Measurements from ENCODE around the gene WNT5A.
A peak's percentile ranks its signal among the peaks of the same experiment; 100 is the strongest.

Gene WNT5A

DNA sequence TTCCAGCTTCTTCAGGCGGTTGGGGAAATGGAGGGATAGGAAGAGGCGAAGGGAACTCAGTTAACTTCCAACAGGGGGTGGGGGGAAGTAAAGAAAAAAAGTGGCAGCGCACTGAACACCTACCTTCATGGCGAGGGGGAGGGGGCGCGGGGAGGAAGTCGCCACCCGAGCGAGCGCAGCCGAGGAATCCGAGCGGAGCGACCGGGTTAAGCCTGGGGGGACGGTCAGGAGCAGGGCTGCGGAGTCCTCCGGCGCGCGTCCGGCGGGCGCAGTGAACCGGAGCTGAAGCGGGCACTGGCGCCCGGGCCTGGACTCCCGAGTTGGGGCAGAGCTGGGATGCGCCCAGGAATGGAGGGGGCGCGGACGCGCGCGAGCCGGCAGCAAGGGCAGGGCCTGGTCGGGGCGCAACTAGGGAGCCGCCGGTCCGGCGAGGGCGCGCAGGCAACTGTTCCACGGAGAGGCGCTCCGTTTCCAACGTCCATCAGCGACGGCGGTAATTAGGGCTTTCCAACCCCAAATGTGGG is at the start of gene WNT5A:
Gene WNT5A (minus strand): TSS at position 450 of the 524 bp plus-strand sequence. CDS start 321 bp downstream, at position 129.
- Histone ChIP-seq H3K9me3 (ENCODE audit: control insufficient read depth, insufficient read depth, low read depth, low read length) (no peaks in the 10 kb centered on the region), H3K4me1 (ENCODE audit: control insufficient read depth, insufficient read depth, low read length) (peaks cover 18% of the 10 kb centered on the region), H3K4me3 (ENCODE audit: low read depth, low read length) (peak within 1 kb of the TSS; percentile 72), H3K36me3 (ENCODE audit: control insufficient read depth in 2 of 2, insufficient read depth in 1 of 2, low read length in 2 of 2) (peaks cover 0 to 12% of the 10 kb centered on the region in 2 experiments; a peak in 1 of 3 replicates), H3K27ac (ENCODE audit: extremely low read depth, low read depth, low read length) (peak within 1 kb of the TSS; percentile 97)
- POLR2A ChIA-PET: interaction anchor here (0.6 to 1.0 kb wide), 3 partner anchors 14 to 97 kb away, joined by 3 read pairs; no protein-coding TSS in a partner anchor
- CTCF ChIA-PET: interaction anchor here (0.7 kb wide), 1 partner anchor 1646 kb away, joined by 5 read pairs; no protein-coding TSS in a partner anchor
- TF ChIP-seq ZNF404 (tag by site-specific recombination; IDR thresholded peaks at IDR 0.05) (no peak), SP2 (tag by site-specific recombination; IDR thresholded peaks at IDR 0.05) (peak; percentile 46), ZNF610 (tag by site-specific recombination; IDR thresholded peaks at IDR 0.05; ENCODE audit: borderline replicate concordance) (peak; percentile 40; the same call in 1 of the 2 replicates), ZBTB48 (tag by site-specific recombination; IDR thresholded peaks at IDR 0.05) (peak; percentile 48; the same call in 1 of the 2 replicates), ZNF23 (tag by site-specific recombination; IDR thresholded peaks at IDR 0.05; ENCODE audit: borderline replicate concordance) (no peak), SCRT1 (tag by site-specific recombination; IDR thresholded peaks at IDR 0.05; ENCODE audit: borderline replicate concordance) (no peak), ZNF157 (tag by site-specific recombination; IDR thresholded peaks at IDR 0.05) (no peak), ZNF341 (tag by site-specific recombination; IDR thresholded peaks at IDR 0.05; ENCODE audit: low read depth) (peak; percentile 34; the same call in 1 of the 2 replicates), SP7 (tag by site-specific recombination; IDR thresholded peaks at IDR 0.05) (peak; percentile 43; the same call in 1 of the 2 replicates), ZNF707 (tag by site-specific recombination; IDR thresholded peaks at IDR 0.05) (no peak), ZBTB8A (tag by site-specific recombination; IDR thresholded peaks at IDR 0.05) (peak; percentile 97), ZBTB49 (tag by site-specific recombination; IDR thresholded peaks at IDR 0.05; ENCODE audit: low read depth) (no peak), ZNF623 (tag by site-specific recombination; IDR thresholded peaks at IDR 0.05) (no peak), HIC1 (tag by site-specific recombination; IDR thresholded peaks at IDR 0.05) (0 out of 2 replicates have a peak, but pooled peaks have one; percentile 19), YY1 (tag by site-specific recombination; IDR thresholded peaks at IDR 0.05) (0 out of 2 replicates have a peak, but pooled peaks have one; percentile 33), ZNF600 (tag by site-specific recombination; IDR thresholded peaks at IDR 0.05) (peak; percentile 62), ZNF114 (tag by site-specific recombination; IDR thresholded peaks at IDR 0.05) (no peak), ZNF292 (tag by site-specific recombination; IDR thresholded peaks at IDR 0.05; ENCODE audit: borderline replicate concordance, low read depth) (no peak), PATZ1 (tag by site-specific recombination; IDR thresholded peaks at IDR 0.05) (peak; percentile 47), ZNF777 (tag by site-specific recombination; IDR thresholded peaks at IDR 0.05; ENCODE audit: borderline replicate concordance) (no peak)
- TF ChIP-seq, protein P1, sequence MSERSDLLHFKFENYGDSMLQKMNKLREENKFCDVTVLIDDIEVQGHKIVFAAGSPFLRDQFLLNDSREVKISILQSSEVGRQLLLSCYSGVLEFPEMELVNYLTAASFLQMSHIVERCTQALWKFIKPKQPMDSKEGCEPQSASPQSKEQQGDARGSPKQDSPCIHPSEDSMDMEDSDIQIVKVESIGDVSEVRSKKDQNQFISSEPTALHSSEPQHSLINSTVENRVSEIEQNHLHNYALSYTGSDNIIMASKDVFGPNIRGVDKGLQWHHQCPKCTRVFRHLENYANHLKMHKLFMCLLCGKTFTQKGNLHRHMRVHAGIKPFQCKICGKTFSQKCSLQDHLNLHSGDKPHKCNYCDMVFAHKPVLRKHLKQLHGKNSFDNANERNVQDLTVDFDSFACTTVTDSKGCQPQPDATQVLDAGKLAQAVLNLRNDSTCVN (tag by site-specific recombination; optimal IDR thresholded peaks at IDR 0.05): peak; percentile 96
- TF ChIP-seq, protein P2, sequence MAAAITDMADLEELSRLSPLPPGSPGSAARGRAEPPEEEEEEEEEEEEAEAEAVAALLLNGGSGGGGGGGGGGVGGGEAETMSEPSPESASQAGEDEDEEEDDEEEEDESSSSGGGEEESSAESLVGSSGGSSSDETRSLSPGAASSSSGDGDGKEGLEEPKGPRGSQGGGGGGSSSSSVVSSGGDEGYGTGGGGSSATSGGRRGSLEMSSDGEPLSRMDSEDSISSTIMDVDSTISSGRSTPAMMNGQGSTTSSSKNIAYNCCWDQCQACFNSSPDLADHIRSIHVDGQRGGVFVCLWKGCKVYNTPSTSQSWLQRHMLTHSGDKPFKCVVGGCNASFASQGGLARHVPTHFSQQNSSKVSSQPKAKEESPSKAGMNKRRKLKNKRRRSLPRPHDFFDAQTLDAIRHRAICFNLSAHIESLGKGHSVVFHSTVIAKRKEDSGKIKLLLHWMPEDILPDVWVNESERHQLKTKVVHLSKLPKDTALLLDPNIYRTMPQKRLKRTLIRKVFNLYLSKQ (tag by site-specific recombination; IDR thresholded peaks at IDR 0.05; ENCODE audit: borderline replicate concordance): no peak
- TF ChIP-seq, protein P3, sequence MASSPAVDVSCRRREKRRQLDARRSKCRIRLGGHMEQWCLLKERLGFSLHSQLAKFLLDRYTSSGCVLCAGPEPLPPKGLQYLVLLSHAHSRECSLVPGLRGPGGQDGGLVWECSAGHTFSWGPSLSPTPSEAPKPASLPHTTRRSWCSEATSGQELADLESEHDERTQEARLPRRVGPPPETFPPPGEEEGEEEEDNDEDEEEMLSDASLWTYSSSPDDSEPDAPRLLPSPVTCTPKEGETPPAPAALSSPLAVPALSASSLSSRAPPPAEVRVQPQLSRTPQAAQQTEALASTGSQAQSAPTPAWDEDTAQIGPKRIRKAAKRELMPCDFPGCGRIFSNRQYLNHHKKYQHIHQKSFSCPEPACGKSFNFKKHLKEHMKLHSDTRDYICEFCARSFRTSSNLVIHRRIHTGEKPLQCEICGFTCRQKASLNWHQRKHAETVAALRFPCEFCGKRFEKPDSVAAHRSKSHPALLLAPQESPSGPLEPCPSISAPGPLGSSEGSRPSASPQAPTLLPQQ (tag by site-specific recombination; IDR thresholded peaks at IDR 0.05): no peak

Measured in HEK293 (cell line).